Measurements from ENCODE around the gene MBD3L2B. TPM values are rescaled to one million over a fixed set of nuclear protein-coding genes. Genes with fewer than 3 reads are reported as not detected.
"Not testable (repeated sequence)": the region's sequence is repeated elsewhere in the genome, so short reads cannot be mapped to it uniquely, and the experiment has no call there.

MBD3L2B gene
- polyA plus RNA-seq, 1 experiment: not detected

- H3K27me3 ChIP-seq (ENCODE audit: control insufficient read depth, insufficient read depth, low read length); H3K4me3 ChIP-seq (ENCODE audit: low read depth, low read length); DNase-seq (ENCODE audit: low read depth); H3K36me3 ChIP-seq (ENCODE audit: control insufficient read depth, insufficient read depth, low read length); POLR2A ChIA-PET: not testable (repeated sequence)
- CTCF ChIA-PET: interaction anchor here (1.6 kb wide), 1 partner anchor 203 kb away, joined by 3 read pairs; no protein-coding TSS in a partner anchor
- TF ChIP-seq CTCF (IDR thresholded peaks at IDR 0.05; ENCODE audit: insufficient read depth, low read depth, low read length): peak; percentile 26; the same call in 1 of the 2 replicates
Observed at GRCh38 chr19:7067122-7067521, 45.9 kb upstream of the MBD3L2B start.

GRCh38 chr19:7063764-7064418 lies 42.7 kb upstream of the MBD3L2B start:
- H3K4me3 ChIP-seq (ENCODE audit: low read depth, low read length): no peak overlapping the region
- TF ChIP-seq CTCF (IDR thresholded peaks at IDR 0.05; ENCODE audit: insufficient read depth, low read depth, low read length): no peak
- CTCF ChIA-PET: no interaction called here
- DNase-seq (ENCODE audit: low read depth): no peak
- no peaks in the 10 kb centered on the region for H3K36me3 ChIP-seq (ENCODE audit: control insufficient read depth, insufficient read depth, low read length)
- no peaks in the 10 kb centered on the region for H3K27me3 ChIP-seq (ENCODE audit: control insufficient read depth, insufficient read depth, low read length)
- POLR2A ChIA-PET: no interaction called here

- POLR2A ChIA-PET: no interaction called here
Observed at GRCh38 chr19:7063339-7063738, 42.1 kb upstream of the MBD3L2B start.

GRCh38 chr19:7059977-7060376 lies 38.7 kb upstream of the MBD3L2B start:
- H3K27me3 ChIP-seq (ENCODE audit: control insufficient read depth, insufficient read depth, low read length); POLR2A ChIA-PET; H3K36me3 ChIP-seq (ENCODE audit: control insufficient read depth, insufficient read depth, low read length); DNase-seq (ENCODE audit: low read depth); H3K4me3 ChIP-seq (ENCODE audit: low read depth, low read length); CTCF ChIA-PET: not testable (repeated sequence)

More at GRCh38 chr19:7063339-7063738, 42.1 kb upstream of the MBD3L2B start:
- CTCF ChIA-PET: no interaction called here
- H3K4me3 ChIP-seq (ENCODE audit: low read depth, low read length): no peak overlapping the region
- no peak for TF ChIP-seq CTCF (IDR thresholded peaks at IDR 0.05; ENCODE audit: insufficient read depth, low read depth, low read length)
- no peak for DNase-seq (ENCODE audit: low read depth)
- H3K27me3 ChIP-seq (ENCODE audit: control insufficient read depth, insufficient read depth, low read length): no peaks in the 10 kb centered on the region
- no peaks in the 10 kb centered on the region for H3K36me3 ChIP-seq (ENCODE audit: control insufficient read depth, insufficient read depth, low read length)

- POLR2A ChIA-PET; H3K27me3 ChIP-seq (ENCODE audit: control insufficient read depth, insufficient read depth, low read length); CTCF ChIA-PET; H3K36me3 ChIP-seq (ENCODE audit: control insufficient read depth, insufficient read depth, low read length); DNase-seq (ENCODE audit: low read depth); H3K4me3 ChIP-seq (ENCODE audit: low read depth, low read length): not testable (repeated sequence)
Observed at GRCh38 chr19:7058576-7058975, 37.3 kb upstream of the MBD3L2B start, which contains the start of gene MBD3L3. TSS of gene MBD3L3 (minus strand) at chr19:7058676. CDS start at chr19:7058605, 71 bp downstream.

GRCh38 chr19:7056371-7056770 lies 35.1 kb upstream of the MBD3L2B start:
- H3K4me3 ChIP-seq (ENCODE audit: low read depth, low read length); CTCF ChIA-PET; POLR2A ChIA-PET; H3K36me3 ChIP-seq (ENCODE audit: control insufficient read depth, insufficient read depth, low read length); DNase-seq (ENCODE audit: low read depth); H3K27me3 ChIP-seq (ENCODE audit: control insufficient read depth, insufficient read depth, low read length): not testable (repeated sequence)

- CTCF ChIA-PET; POLR2A ChIA-PET; H3K4me3 ChIP-seq (ENCODE audit: low read depth, low read length); DNase-seq (ENCODE audit: low read depth); H3K36me3 ChIP-seq (ENCODE audit: control insufficient read depth, insufficient read depth, low read length); H3K27me3 ChIP-seq (ENCODE audit: control insufficient read depth, insufficient read depth, low read length): not testable (repeated sequence)
Observed at GRCh38 chr19:7055679-7056078, 34.4 kb upstream of the MBD3L2B start.

GRCh38 chr19:7054635-7055368 lies 33.6 kb upstream of the MBD3L2B start:
- H3K27me3 ChIP-seq (ENCODE audit: control insufficient read depth, insufficient read depth, low read length); H3K4me3 ChIP-seq (ENCODE audit: low read depth, low read length); H3K36me3 ChIP-seq (ENCODE audit: control insufficient read depth, insufficient read depth, low read length); DNase-seq (ENCODE audit: low read depth); POLR2A ChIA-PET; CTCF ChIA-PET: not testable (repeated sequence)

GRCh38 chr19:7052896-7053295 lies 31.7 kb upstream of the MBD3L2B start:
- CTCF ChIA-PET; H3K27me3 ChIP-seq (ENCODE audit: control insufficient read depth, insufficient read depth, low read length); H3K4me3 ChIP-seq (ENCODE audit: low read depth, low read length); POLR2A ChIA-PET; DNase-seq (ENCODE audit: low read depth); H3K36me3 ChIP-seq (ENCODE audit: control insufficient read depth, insufficient read depth, low read length): not testable (repeated sequence)

GRCh38 chr19:7051421-7051820 lies 30.2 kb upstream of the MBD3L2B start:
- H3K27me3 ChIP-seq (ENCODE audit: control insufficient read depth, insufficient read depth, low read length); H3K36me3 ChIP-seq (ENCODE audit: control insufficient read depth, insufficient read depth, low read length); CTCF ChIA-PET; POLR2A ChIA-PET; DNase-seq (ENCODE audit: low read depth); H3K4me3 ChIP-seq (ENCODE audit: low read depth, low read length): not testable (repeated sequence)

Measured in BJ (cell line).